HepG2 (cell line): ENCODE data around the gene TMEM238. TPM values are rescaled to one million over a fixed set of nuclear protein-coding genes. Genes with fewer than 3 reads are reported as not detected.
A peak's percentile ranks its signal among the peaks of the same experiment; 100 is the strongest.

Experiments
- ATAC-seq: fragments of 200-7000 bp; cut with Tn5 transposase; 3 replicates; pipeline ENCODE4 v1.9.1; 2020; ENCODE audit warnings: mild to moderate bottlenecking, moderate library complexity
- BruUV-seq: library from RNA; stranded (reverse); fragments of 400-500 nt; replicated peaks from 2 replicates; lab custom pipeline; 2021; lab: Mats Ljungman, UMichigan
- CTCF ChIA-PET: fragments of 300-600 bp; formaldehyde crosslinking; extraction: SDS; loops from one replicate; lab custom pipeline; 2021; ENCODE audit warnings: low total read pairs, inconsistent platforms, low intra/inter-chr PET ratio; lab: Yijun Ruan, JAX
- POLR2A ChIA-PET: fragments of 350-600 bp; sonication (Branson Sonifier 250); formaldehyde crosslinking; loops from one replicate; lab custom pipeline; 2020; ENCODE audit warnings: antibody characterized with exemption, inconsistent platforms; lab: Yijun Ruan, JAX
- DNase-seq: peaks from one replicate; pipeline ENCODE4 v3.0.0-alpha.2; 2015; ENCODE audit warnings: low spot score
- FAIRE-seq: peaks from 3 replicates; lab custom pipeline; 2011; peaks lifted over from hg19 to GRCh38; lab: Jason Lieb, UNC
- H2AFZ ChIP-seq: one replicate; pipeline ENCODE4 v1.6.1; 2011; ENCODE audit warnings: low read length, inconsistent platforms
- H3K27ac ChIP-seq: fragments of 300-600 bp; 3 replicates; pipeline ENCODE4 v1.8.0; 2011; ENCODE audit warnings: mixed run types, mild to moderate bottlenecking, mixed read lengths, low read length, inconsistent platforms; ENCODE audit not compliant: insufficient read depth; ENCODE audit errors: extremely low read length
- H3K27me3 ChIP-seq, 2 experiments: fragments of 200-600 bp in 1 of 2; 2 replicates in 1 of 2; 3 replicates in 1 of 2; pipeline versions ENCODE4 v1.6.0 to v1.8.0; 2011; ENCODE audit warnings: low read length in 2 of 2, mild to moderate bottlenecking in 2 of 2, moderate library complexity in 2 of 2, inconsistent platforms in 1 of 2; ENCODE audit not compliant: insufficient read depth in 2 of 2, control insufficient read depth in 1 of 2
- H3K36me3 ChIP-seq, 2 experiments: fragments of 200-600 bp in 1 of 2; replicated peaks in 1 of 2; 2 replicates in 1 of 2; 3 replicates in 1 of 2; pipeline versions ENCODE4 v1.5.1 to v1.8.0; 2011; ENCODE audit warnings: low read length in 2 of 2, inconsistent platforms in 1 of 2; ENCODE audit not compliant: insufficient read depth in 2 of 2, control insufficient read depth in 1 of 2
- H3K4me1 ChIP-seq: 2 replicates; pipeline ENCODE4 v1.5.1; 2012; ENCODE audit warnings: low read length, inconsistent platforms; ENCODE audit not compliant: insufficient read depth
- H3K4me2 ChIP-seq: 2 replicates; pipeline ENCODE4 v1.6.0; 2011; ENCODE audit warnings: low read depth, low read length, inconsistent platforms
- H3K4me3 ChIP-seq, 3 experiments: fragments of 200-600 bp in 1 of 3; sonication (generic), shearing (Covaris generic) in 1 of 3; replicated peaks in 1 of 3; 2 replicates each; pipeline ENCODE4 v1.5.1; 2011 to 2016; ENCODE audit warnings: low read length in 3 of 3, inconsistent platforms in 2 of 3, low read depth in 2 of 3, mild to moderate bottlenecking in 2 of 3, control low read depth in 1 of 3, mixed read lengths in 1 of 3; ENCODE audit not compliant: insufficient read depth in 1 of 3
- H3K79me2 ChIP-seq: one replicate; pipeline ENCODE4 v1.6.1; 2011; ENCODE audit warnings: low read length, inconsistent platforms; ENCODE audit not compliant: insufficient read depth
- H3K9ac ChIP-seq: 2 replicates; pipeline ENCODE4 v1.6.0; 2011; ENCODE audit warnings: mild to moderate bottlenecking, low read depth, low read length, inconsistent platforms; ENCODE audit not compliant: insufficient read depth
- H3K9me3 ChIP-seq: 2 replicates; pipeline ENCODE4 v1.5.1; 2012; ENCODE audit warnings: mild to moderate bottlenecking, low read length
- H4K20me1 ChIP-seq: 2 replicates; pipeline ENCODE4 v1.6.0; 2011; ENCODE audit warnings: inconsistent platforms, mild to moderate bottlenecking, low read length, moderate library complexity; ENCODE audit not compliant: insufficient read depth
- ARNT2 ChIP-seq: sonication (generic); formaldehyde crosslinking; IDR thresholded peaks from 2 replicates; pipeline ENCODE4 v1.8.0; 2022; ENCODE audit warnings: mild to moderate bottlenecking, low read depth, missing genetic modification reagents, moderate library complexity
- CHD4 ChIP-seq: fragments of 200-600 bp; sonication (generic); IDR thresholded peaks from 2 replicates; pipeline ENCODE4 v1.7.0; 2017; ENCODE audit warnings: mild to moderate bottlenecking, low read length, borderline replicate concordance
- DZIP1 ChIP-seq: sonication (generic); formaldehyde crosslinking; IDR thresholded peaks from 2 replicates; pipeline ENCODE4 v1.5.0; 2020; ENCODE audit warnings: mild to moderate bottlenecking, missing genetic modification reagents
- HOMEZ ChIP-seq: IDR thresholded peaks from 2 replicates; pipeline ENCODE4 v1.6.1; 2016; ENCODE audit warnings: low read depth
- SRY ChIP-seq: sonication (generic); formaldehyde crosslinking; IDR thresholded peaks from 2 replicates; pipeline ENCODE4 v1.8.0; 2022; ENCODE audit warnings: mild to moderate bottlenecking, missing genetic modification reagents
- STAT5B ChIP-seq: sonication (generic); formaldehyde crosslinking; IDR thresholded peaks from 2 replicates; pipeline ENCODE4 v1.4.0; 2020; ENCODE audit warnings: missing genetic modification reagents
- ZNF878 ChIP-seq: sonication (generic); formaldehyde crosslinking; IDR thresholded peaks from 2 replicates; pipeline ENCODE4 v1.8.1; 2023; ENCODE audit warnings: mild to moderate bottlenecking, missing genetic modification reagents, moderate library complexity
- ZSCAN25 ChIP-seq: sonication (generic); formaldehyde crosslinking; IDR thresholded peaks from 2 replicates; pipeline ENCODE4 v1.8.0; 2022; ENCODE audit warnings: mild to moderate bottlenecking, missing genetic modification reagents
- WGBS: methylation state at CpG from one replicate; pipeline ENCODE4 v1.1.6; 2017; ENCODE audit warnings: low lambda C conversion rate; 5-methylcytosine and 5-hydroxymethylcytosine counted together
- in situ Hi-C: cut with HindIII; loops from 2 replicates; pipeline ENCODE4 v1.10.0; 2017; ENCODE audit warnings: low pct_unique_long_range_greater_than_20kb; ENCODE audit not compliant: extremely low pct_ligation_motif_present
- intact Hi-C: fragments of 100-400 bp; cut with micrococcal nuclease; formaldehyde crosslinking; loops from one replicate; pipeline ENCODE4 v1.10.0; 2022; ENCODE audit not compliant: unreplicated experiment
- polyA plus RNA-seq, 8 experiments: library from polyadenylated mRNA; depleted of rRNA in 3 of 8; stranded (reverse) in 7 of 8; unstranded in 1 of 8; fragments of >200 nt; fragmentation: Illumina TruSeq in 4 of 8; extraction: Trizol in 4 of 8; gene quantifications; 2 replicates each; pipeline versions ENCODE4 v1.2.1 to v1.2.3, GENCODE V29; 2011 to 2016; ENCODE audit warnings: low read depth in 4 of 8, missing spikeins in 1 of 8, mixed read lengths in 1 of 8; ENCODE audit not compliant: insufficient read depth in 1 of 8
- total RNA-seq, 5 experiments: library from RNA; depleted of rRNA; stranded (reverse); fragments of >200 nt; fragmentation: Illumina TruSeq; extraction: Trizol; gene quantifications; 2 replicates each; pipeline ENCODE4 v1.2.3, GENCODE V29; 2016; ENCODE audit warnings: low read depth in 1 of 5

Gene TMEM238
- total and polyA plus RNA-seq, 2 of the 13 experiments (the other 11 are each of a cell fraction or from before 2014, with no cell fraction given), result not detected

GRCh38 chr19:55353356-55353802 lies 30.7 kb downstream of the TMEM238 start:
- ChIA-PET CTCF (no interaction called here), POLR2A (interaction anchor here (1.8 kb wide), 1 partner anchor 14 kb away, joined by 4 read pairs; the partner anchor contains the start of gene KMT5C)
- Histone ChIP-seq H3K36me3 (no peaks in the 10 kb centered on the region), H3K27me3 (peaks cover 8 to 55% of the 10 kb centered on the region in 2 experiments; a peak in 4 of 5 replicates), H3K79me2 (no peaks in the 10 kb centered on the region), H3K4me2 (peak overlapping the region; percentile 88), H3K4me3 (peak overlapping the region; percentile 30 to 74 (median 65)), H3K27ac (no peak overlapping the region), H2AFZ (no peak overlapping the region), H3K4me1 (peaks cover 19% of the 10 kb centered on the region), H4K20me1 (0 out of 2 replicates have a peak, but pooled peaks cover 4% of the 10 kb centered on the region), H3K9me3 (no peaks in the 10 kb centered on the region), H3K9ac (0 out of 2 replicates have a peak overlapping the region, but pooled peaks have one; percentile 29)
- no peak for ATAC-seq
- in situ Hi-C loops (no loop called here), intact Hi-C loops (no loop called here)
- 15% methylated on average over 15 of the region's 24 CpGs for WGBS
- TF ChIP-seq SRY (CRISPR knock-in tag) (no peak), STAT5B (CRISPR knock-in tag) (no peak), ZSCAN25 (CRISPR knock-in tag) (0 out of 2 replicates have a peak, but pooled peaks have one; percentile 47), ARNT2 (CRISPR knock-in tag) (0 out of 2 replicates have a peak, but pooled peaks have one; percentile 15), ZNF878 (no peak), CHD4 (no peak), HOMEZ (no peak), DZIP1 (CRISPR knock-in tag) (0 out of 2 replicates have a peak, but pooled peaks have one; percentile 36)
- BruUV-seq, result no TSS peak
- no peak for DNase-seq
- no peak for FAIRE-seq
